HG02938 (cell line): ENCODE measurements around the gene COL28A1.

ENCODE experiments used
- ATAC-seq: cut with Tn5 transposase; IDR thresholded peaks from one replicate; pipeline ENCODE4 v1.9.1; 2021; ENCODE audit warnings: mild to moderate bottlenecking, moderate library complexity; ENCODE audit not compliant: unreplicated experiment

The COL28A1 gene

DNA sequence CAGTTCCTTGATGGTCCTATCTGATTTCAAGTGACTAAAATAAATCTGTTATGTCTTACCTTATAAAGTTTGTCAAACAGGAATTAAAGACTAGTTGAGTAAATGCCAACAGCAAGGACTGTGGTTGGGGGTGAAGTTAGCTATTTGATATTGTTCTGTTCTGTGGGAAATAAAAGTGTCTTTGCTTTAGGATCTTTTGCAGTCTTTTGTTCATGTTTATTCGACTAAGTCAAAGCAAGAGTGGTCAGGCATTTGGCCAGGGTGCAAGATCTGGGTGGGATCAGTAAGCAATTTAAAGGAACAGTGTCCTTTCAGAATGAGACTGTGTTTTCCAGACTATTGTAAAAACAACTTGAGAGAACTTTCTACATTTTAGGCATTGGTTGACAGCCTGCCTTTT lies at the start of gene COL28A1:
Gene COL28A1, minus strand, starts transcription at position 183 of the 400 bp plus-strand sequence. CDS start 2,998 bp downstream, outside the sequence.
- ATAC-seq = no peak

DNA sequence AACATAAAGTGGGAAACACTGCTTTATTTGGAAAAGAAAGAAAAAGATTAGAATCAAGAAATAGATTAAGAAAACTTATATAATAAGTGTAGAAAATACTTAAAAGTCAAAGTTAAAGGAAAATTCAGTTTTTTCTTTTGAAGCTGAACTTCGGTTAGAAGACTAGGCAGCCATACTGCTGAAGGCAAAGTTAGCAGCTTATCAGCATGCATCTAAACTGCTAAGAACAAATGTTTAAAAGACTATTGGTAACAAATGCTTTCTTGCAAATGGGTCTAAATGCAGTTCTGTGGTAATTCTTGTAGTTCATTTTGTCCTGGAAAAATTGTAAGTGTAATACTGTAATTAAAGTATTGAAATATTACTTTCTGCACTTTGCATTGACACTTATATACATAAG lies 49.0 kb upstream of the COL28A1 start:
- no peak for ATAC-seq

DNA sequence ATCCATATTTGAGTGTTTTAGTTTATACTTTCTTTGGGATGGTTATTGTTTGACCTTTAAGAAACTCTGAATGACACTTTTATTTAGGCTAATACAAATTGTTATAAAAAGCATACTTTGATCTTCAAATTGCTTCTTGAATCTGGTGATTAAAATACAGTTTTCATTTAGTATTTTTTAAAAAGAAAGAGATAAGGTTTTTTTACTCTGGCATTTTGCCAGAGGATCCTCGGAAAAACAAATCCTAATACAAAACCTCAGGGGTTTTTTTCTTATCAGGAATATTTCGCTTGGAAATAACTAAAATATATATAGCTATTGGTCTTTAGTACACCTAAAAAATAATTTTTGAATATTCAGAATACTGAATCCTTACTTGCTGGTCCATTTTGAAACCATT lies 48.1 kb upstream of the COL28A1 start:
- ATAC-seq = no peak

DNA sequence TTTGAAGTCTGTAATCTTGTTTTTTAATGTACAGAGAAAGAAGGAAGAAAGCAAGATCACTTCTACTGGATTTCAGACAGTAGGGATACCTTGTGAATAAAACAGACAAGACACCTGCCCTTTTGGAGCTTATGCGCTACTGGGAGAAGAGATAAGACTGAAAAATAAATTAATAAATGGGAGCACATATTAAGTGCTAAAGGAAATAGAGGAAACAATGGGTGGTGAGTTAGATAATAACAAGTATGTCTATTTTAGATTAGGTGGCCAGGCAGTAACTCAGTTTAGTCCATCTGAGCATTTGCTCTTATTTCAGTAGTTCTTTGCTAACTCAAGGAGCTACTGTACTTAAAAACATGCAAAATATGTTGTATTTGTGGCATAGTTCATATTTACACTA lies 46.9 kb upstream of the COL28A1 start:
- no peak for ATAC-seq

DNA sequence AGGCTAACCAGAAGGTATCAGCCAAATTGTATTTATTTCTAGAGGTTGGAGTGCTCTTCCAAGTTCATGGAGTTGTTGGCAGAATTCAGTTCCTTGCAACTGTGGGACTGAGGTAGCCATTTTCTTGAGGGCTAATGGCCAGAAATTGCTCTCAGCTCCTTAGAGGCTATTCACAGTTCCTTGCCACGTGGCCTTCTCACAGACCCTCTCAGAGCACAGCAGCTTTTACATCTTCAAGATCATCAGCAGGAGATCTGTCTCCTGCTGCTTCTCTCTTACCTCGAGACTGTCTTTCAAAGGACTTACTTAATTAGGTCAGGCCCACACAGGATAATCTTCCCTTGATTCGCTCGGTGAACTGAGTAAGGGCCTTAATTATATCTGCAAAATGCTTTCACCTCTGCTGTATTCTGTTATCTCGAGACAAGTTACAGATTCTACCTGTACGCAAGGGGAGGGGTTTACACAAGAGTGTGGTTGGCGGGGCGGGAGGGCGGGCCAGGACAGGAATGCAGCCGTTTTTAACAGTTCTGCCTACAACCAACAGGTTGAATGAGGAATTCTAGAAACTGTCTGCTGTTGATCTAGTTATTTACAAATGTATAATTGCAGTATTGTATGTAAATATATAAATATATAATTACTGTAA lies 46.0 kb upstream of the COL28A1 start:
- ATAC-seq = no peak

DNA sequence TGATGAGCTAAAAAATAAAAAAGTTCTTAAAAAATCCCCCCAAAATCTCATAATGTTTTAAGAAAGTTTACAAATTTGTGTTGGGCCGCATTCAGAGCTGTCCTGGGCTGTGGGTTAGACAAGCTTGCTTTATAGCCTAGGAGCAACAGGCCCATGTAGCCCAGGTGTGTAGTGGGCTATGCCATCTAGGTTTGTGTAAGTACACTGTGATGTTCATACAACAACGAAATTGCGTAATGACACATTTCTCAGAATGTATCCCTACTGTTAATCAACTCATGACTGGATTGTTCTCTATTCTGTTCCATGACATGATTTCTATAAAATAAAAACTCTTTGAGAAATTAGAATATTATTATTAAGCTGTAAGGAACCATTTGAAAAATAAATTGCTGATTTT lies 44.0 kb upstream of the COL28A1 start:
- ATAC-seq = no peak

DNA sequence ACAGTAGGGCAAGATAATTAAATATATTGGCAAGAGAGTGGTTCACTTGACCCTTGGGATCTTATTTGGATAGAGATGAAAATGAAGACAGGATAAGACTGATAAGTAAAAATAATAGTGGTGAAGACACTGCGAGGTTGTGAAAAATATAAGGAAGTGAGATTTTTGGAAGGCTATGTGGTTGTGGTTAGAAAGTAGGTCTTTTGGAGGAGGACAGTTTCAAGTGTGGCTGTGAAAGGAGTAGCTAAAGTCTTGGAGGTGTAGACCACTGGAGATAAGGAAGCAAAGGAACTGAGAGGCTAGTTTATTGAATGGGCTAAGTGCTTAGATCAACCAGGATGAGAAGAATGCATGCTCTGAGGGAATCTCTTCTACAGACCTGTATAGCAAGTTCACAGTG lies 42.2 kb upstream of the COL28A1 start:
- ATAC-seq = peak; percentile 78

DNA sequence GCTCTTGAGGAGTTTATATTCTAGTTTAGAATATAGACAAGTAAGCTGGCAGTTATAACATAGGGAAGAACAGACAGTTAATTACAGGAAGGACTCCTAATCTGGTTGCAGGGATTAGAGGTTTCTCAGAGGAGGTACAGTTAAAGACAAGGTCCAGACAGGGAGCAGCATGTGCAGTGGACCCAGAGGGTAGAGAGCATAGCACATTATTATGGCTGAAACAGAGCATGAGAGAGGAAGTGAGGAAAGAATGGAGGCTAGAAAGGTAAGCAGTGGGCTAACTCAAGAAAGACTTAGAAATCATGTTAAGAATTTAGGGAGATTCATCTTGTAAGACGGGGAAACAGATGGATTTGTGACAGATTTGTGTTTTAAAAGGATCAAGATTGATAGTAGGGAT lies 40.7 kb upstream of the COL28A1 start:
- ATAC-seq = no peak

DNA sequence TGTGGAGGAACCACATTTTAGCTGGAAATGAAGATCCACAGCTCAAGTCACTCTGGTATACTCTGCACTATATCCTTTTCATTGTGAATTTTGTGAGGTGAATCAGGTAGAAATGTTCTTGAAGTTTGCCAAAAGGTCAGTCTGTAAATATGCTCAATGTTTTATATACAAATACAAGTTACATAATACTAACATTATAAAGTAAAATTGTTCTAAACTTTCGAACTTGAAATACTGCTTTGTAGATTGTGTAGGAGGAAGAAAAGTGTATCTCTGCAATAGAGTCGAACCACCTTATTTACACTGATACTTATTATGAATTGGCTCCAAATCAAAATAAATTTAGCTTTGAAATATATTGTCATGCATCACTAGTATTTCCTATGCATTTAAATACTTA lies 38.0 kb upstream of the COL28A1 start:
- no peak for ATAC-seq

DNA sequence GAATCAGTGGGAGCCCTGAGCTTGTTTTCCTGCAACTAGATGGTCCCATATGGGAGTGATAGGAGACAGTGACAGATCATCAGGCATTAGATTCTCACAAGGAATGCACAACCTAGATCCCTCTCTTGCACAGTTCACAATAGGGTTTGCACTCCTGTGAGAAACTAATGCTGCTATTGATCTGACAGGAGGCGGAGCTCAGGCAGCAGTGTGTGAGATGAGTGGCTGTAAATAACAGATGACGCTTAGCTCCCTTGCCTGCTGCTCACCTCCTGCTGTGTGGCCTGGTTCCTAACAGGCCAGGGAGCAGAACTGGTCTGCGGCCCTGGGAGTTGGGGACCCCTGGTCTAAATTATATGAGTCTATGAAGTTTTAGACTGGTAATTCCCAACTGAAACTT lies 34.9 kb upstream of the COL28A1 start:
- no peak for ATAC-seq

DNA sequence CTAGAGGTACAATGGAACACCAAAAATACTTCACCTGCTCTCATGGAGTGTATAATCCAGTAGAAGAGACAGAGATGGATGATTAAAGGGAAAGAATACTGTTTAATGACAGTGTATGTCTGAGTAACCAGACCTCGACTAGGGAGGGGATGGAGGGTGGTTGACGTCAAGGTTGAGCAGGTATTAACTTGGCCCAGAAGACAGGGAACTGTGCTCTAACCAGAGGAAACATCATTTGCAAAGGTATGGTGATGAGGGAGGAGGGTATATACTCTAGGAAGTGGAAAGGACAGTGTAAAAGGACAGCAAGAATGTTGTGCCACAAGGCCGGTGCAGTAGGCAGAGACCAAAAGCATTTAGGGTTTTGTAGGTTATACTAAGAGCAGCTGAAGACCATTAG lies 33.9 kb upstream of the COL28A1 start:
- ATAC-seq = no peak

DNA sequence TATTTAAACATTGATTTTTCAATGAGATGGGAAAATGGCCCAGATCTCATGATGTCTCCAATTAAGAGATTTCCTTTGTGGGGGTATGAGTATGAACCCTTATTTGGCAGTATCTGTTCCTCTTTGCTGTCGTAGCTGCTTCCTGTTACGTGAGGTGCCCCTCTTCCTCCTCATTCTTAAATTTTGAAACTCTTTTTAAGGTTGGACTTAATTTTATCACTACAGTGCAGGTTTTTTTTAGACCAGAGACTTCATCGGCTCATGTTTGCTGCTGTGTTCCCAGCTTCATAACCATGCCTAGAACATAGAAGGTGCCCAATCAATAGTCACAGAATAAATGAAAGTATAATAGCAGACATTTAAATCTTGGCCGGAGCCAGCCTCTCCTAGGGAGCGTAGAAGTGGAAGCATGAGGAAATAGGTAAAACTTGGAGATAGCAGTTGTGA lies 33.4 kb upstream of the COL28A1 start:
- peak; percentile 59 for ATAC-seq

DNA sequence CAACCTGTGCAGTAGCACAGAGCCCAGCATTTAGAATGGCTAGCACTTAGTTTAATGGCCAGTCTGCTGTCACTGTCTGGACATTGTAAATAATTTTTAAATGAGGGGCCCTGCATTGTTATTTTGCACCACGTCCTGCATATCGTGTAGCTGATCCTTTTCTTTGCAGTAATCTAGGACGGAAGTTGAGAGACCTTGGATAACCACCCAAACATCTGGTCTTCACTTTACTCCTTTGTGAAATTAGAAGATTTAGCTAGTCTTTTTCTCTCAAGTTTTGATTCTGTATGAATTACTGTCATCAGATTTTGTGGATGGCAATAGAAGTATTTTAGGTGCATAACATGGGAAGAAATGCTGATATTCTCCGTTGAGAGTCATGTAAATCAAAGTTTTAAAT lies 32.9 kb upstream of the COL28A1 start:
- no peak for ATAC-seq

DNA sequence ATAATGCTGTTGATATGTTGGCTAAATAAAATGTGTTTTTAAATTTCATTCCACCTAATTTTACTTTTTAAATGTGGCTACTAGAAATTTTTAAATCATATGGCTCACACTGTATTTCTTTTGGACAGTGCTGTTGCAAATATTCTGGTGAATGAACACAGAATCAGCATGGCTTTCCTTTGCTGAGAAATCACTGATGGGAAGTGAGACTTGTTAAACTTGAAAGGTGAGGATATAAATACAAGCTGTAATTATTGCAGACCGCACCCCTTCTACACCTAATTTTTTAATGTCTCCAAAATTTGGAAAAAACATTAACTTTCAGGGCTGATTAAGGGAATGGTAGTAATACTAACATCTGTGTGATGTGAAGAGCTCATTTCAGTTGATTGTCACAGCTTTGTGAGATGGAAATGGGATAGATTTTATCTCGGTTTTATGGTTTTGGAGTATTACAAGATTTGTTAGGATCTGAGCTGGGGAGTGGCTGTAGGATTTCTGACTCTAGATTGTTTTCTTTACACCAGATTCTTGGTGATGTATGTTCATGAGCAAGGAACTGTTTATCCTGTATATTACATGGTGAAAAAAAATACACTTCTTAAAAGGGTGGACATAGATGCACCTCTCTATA lies 32.3 kb upstream of the COL28A1 start:
- no peak for ATAC-seq

DNA sequence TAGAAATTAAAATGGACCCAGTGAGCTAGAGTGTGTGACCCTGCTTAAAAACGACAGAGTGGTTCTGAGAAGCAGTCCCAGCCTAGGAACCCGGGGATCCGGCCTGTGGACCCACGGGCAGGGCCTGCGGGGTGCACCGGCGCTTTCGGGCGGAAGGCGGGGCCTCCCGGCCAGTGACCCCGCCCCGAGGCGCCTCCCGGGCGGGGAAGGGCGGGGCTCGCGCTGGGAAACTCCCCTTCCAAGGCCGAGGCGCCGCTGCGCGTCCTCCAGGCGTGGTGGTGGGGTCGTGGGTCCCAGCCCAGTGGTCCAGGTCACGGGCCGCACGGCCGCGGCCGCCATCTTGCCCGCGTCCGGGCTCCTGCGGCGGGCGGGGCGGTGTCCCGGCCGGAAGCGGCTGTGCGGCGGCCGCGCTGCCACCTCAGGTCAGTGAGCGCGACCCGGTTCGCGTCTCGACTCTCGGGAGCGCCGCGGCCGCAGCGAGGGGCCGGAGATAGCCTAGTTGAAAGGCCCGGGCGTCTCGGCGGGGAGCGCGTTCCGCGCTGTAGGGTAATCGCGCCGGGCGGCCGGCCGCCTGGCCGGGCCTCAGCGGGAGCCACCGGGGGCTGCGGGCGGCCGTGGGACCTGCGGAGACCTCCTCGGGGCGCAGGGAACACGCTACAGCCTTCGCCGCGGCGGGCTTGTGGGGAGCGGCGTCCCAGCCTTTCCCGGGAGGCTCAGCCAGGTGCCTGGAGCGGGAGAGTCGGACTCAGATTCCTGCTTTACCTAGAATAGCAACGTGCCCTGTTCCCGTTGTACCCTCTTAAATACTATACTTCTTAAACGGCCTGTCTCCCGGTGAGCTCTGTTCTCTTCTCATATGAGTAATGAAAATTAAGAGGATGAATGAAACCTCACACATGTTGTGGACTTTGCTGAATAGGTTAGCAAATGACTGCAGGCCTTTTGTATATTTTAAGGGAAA lies 31.3 kb upstream of the COL28A1 start, which contains the start of gene MIOS:
Gene MIOS, plus strand, starts transcription at position 234 of the 961 bp plus-strand sequence. CDS start 5,592 bp downstream, outside the sequence.
- peak; percentile 58 for ATAC-seq

DNA sequence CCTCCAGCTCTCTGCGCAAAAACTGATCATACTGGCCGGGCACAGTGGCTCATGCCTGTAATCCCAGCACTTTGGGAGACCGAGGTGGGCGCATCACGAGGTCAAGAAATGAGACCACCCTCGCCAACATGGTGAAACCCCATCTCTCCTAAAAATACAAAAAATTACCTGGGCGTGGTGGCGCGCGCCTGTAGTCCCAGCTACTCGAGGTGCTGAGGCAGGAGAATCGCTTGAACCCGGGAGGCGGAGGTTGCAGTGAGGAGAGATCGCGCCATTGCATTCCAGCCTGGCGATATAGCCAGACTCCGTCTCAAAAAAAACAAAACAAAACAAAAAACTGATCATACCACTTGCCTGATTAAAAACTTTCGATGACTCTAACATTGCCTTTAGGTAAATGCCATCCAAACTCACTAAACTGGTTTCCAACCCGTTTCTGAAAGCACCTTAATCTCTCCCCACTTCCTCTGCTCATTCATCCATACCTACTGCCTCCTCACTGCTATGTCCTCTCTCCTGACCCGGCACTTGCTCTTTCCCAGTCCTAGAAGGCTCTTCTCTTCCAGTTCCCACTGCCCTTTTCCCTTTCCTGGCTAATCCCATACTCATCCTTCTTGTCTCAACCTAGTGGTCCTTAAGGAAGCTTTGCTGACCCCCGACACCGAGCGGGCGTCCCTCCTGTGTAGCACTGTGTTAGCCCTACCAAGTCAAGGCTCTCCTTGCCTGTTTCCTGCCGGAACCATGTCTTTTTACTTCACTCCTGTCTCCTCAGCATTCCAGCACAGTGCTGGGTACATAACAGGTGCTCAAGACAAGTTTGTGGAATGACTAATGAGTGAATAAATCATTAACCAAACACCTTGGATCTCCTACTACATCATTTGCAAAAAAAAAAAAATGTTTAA lies 30.3 kb upstream of the COL28A1 start:
- ATAC-seq = peak; percentile 23

DNA sequence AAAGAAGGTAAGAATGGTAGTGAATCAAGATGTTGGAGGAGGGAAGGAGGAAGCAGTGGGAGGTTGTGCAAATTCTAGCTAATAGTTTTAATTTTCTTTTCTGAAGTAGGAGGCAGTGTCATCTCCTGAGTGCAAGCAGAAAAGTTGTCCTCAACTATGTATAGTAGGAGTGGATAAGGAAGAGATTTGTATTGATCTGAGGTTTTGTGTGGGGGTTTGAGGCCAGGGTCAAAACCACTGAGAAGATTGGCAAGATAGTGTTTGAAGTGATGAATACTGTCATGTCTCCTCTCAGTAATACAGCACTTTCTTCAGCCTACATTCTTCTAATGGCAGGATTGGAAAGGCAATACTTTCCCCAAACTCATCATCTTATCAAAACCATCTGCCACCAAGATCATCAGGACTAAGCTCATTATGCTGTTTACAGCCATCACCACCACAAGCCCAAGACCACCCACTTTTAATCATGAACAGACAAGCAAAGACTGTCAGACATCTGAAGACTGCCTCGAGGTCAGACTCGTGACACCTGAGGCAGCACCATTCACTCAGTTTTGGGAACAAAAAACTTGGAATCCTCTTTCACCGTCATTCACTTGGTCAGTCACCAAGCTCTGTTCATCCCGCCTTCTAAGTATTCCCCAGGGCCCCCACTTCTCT lies 29.5 kb upstream of the COL28A1 start:
- ATAC-seq = no peak

DNA sequence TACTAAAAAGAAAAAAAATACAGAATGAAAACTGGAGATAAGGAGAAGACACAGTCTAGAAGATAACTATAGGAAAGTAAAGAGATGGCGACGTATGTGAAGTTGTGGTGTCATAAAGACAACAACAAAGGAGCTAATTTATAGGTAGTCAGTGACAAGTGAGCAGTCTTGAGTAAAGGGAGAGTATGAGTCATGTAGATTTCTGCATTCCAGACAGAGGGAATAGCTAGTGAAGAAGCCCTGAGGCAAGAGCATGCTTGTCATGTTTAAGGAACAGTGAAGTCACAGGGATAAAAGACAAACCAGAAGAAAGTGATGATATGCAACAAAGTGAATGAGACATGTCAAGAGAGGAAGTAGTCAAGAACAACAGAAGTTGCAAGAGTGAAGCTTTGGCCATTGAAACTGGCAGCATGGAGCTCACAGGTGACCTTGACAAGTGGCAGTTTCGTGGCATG lies 28.7 kb upstream of the COL28A1 start:
- ATAC-seq = no peak

DNA sequence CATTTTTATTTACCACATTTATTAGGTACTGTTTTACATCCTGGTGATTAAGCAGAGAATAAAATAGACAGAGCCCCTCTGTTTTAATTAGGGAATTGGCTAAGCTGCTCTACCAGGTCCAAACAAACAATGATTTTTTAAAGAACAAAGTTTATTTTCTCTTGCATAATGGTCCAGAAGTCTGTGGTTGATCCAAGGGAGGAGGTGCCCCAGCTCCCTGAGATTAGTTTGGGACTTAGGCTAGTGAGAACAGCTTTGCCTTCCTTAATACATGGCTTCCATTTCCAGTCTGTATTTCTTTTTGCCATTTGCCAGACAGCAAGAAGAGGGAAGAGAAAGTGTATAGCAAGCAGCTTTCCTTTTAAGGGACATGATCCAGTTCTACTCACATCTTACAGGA lies 28.1 kb upstream of the COL28A1 start:
- no peak for ATAC-seq

DNA sequence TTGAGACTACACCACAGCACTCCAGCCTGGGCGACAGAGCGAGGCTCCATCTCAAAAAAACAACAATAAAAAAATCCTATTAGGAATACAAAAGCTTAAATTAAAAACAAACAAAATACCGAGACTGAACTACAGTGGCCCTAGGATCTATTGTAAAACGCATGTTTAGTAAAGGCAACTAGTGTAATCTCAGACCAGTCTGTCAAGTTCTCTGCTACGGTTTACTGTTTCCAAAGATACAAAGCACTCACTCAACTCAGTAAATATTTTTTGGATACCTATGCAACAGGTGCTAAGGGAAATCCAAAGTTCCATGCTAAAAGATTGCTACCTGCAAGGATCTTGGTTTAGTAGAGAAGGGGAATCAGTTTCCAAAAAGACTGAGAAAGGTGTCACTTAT lies 27.6 kb upstream of the COL28A1 start:
- ATAC-seq = no peak
